ENCODE measurements around the gene PROX2. TPM values are rescaled to one million over a fixed set of nuclear protein-coding genes. Genes with fewer than 3 reads are reported as not detected.

PROX2 gene
- total and polyA plus RNA-seq, 9 of the 15 experiments (the other 6 are each of a cell fraction or from before 2014, with no cell fraction given) = not detected

- TF ChIP-seq MCM7 (IDR thresholded peaks at IDR 0.05) (no peak), CREBBP (IDR thresholded peaks at IDR 0.05; ENCODE audit: low read depth, low read length) (no peak), HDAC2 (IDR thresholded peaks at IDR 0.05) (no peak), RNF2 (IDR thresholded peaks at IDR 0.05) (no peak), ZNF347 (CRISPR knock-in tag; IDR thresholded peaks at IDR 0.05; ENCODE audit: low read depth) (no peak), ZFX (CRISPR knock-in tag; IDR thresholded peaks at IDR 0.05) (no peak), MTA2 (IDR thresholded peaks at IDR 0.05; ENCODE audit: low read depth) (no peak), POLR2AphosphoS5 (IDR thresholded peaks at IDR 0.05; ENCODE audit: control insufficient read depth, insufficient read depth, low read depth, low read length) (no peak), SNAPC5 (CRISPR knock-in tag; IDR thresholded peaks at IDR 0.05) (no peak)
- TF ChIP-seq, protein P1, sequence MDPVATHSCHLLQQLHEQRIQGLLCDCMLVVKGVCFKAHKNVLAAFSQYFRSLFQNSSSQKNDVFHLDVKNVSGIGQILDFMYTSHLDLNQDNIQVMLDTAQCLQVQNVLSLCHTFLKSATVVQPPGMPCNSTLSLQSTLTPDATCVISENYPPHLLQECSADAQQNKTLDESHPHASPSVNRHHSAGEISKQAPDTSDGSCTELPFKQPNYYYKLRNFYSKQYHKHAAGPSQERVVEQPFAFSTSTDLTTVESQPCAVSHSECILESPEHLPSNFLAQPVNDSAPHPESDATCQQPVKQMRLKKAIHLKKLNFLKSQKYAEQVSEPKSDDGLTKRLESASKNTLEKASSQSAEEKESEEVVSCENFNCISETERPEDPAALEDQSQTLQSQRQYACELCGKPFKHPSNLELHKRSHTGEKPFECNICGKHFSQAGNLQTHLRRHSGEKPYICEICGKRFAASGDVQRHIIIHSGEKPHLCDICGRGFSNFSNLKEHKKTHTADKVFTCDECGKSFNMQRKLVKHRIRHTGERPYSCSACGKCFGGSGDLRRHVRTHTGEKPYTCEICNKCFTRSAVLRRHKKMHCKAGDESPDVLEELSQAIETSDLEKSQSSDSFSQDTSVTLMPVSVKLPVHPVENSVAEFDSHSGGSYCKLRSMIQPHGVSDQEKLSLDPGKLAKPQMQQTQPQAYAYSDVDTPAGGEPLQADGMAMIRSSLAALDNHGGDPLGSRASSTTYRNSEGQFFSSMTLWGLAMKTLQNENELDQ (CRISPR knock-in tag; IDR thresholded peaks at IDR 0.05; ENCODE audit: borderline replicate concordance) = no peak
These were observed 22.7 kb upstream of the PROX2 start (continued) for GRCh38 chr14:74898694-74899093.

DNA sequence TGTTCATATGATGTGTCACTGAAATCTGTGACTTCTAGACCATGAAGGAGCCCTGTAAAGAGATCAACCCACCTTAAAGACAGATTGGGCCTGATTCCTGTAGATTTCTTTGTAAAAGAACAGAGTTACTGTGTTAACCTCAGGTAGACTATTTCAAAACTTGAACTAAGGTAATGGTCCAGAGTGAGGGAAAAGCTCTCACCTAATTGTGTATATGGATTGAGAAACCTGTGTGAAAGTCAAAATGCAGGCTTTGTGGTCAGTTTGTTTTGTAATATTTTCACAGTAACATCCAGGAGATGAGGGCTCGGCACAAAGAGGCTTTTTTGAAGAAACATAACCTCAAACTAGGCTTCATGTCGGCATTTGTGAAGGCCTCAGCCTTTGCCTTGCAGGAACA, 22.1 kb upstream of the PROX2 start:
- FAIRE-seq = no peak
- no peak overlapping the region for H3K9ac ChIP-seq (ENCODE audit: insufficient read depth in 1 of 2, low read depth in 2 of 2, low read length in 2 of 2)

More for the DNA sequence above, 22.1 kb upstream of the PROX2 start:
- H3K4me1 ChIP-seq (replicated peaks in 1 of 2; ENCODE audit: control insufficient read depth in 2 of 2, insufficient read depth in 2 of 2, low read length in 2 of 2) = no peaks in the 10 kb centered on the region; a peak in 1 of 5 replicates
- no peak for TF ChIP-seq ZNF444 (CRISPR knock-in tag; IDR thresholded peaks at IDR 0.05)
- no peak for TF ChIP-seq CBX5 (IDR thresholded peaks at IDR 0.05; ENCODE audit: borderline replicate concordance, low read depth)
- TF ChIP-seq TCF3 (CRISPR knock-in tag; IDR thresholded peaks at IDR 0.05) = no peak
- H3K27ac ChIP-seq (ENCODE audit: extremely low read depth, low read depth, low read length) = no peak overlapping the region
- H3K9me3 ChIP-seq (replicated peaks; ENCODE audit: control insufficient read depth, insufficient read depth, low read depth, low read length) = no peaks in the 10 kb centered on the region
- H3K4me2 ChIP-seq (ENCODE audit: insufficient read depth, low read length) = no peak overlapping the region
- no peaks in the 10 kb centered on the region; the same call in 1 of the 2 replicates for H4K20me1 ChIP-seq (replicated peaks; ENCODE audit: control insufficient read depth, insufficient read depth, low read length)
- CTCF ChIA-PET (ENCODE audit: low intra/inter-chr PET ratio) = no interaction called here
- WGBS (ENCODE audit: insufficient coverage, low coverage, missing lambda C conversion rate) = 89% methylated on average over 2 of the region's 2 CpGs
- ATAC-seq (no peak), DNase-seq (ENCODE audit: extremely low read depth in 1 of 4, low spot score in 3 of 4) (no peak)
- no peak overlapping the region for H2AFZ ChIP-seq (ENCODE audit: low read depth, low read length)
- H3K79me2 ChIP-seq (ENCODE audit: control insufficient read depth, insufficient read depth, low read length) = no peaks in the 10 kb centered on the region
- no peaks in the 10 kb centered on the region for H3K9me1 ChIP-seq (ENCODE audit: control insufficient read depth, insufficient read depth, low read length)
- H3K36me3 ChIP-seq (ENCODE audit: control insufficient read depth, insufficient read depth, low read length) = peaks cover 98% of the 10 kb centered on the region
- H3K27me3 ChIP-seq (ENCODE audit: control insufficient read depth in 2 of 2, insufficient read depth in 2 of 2, low read length in 2 of 2) = no peaks in the 10 kb centered on the region
- intact Hi-C loops (cut with micrococcal nuclease) = no loop called here
- POLR2A ChIA-PET = interaction anchor here (0.6 to 1.6 kb wide), 2 partner anchors 10 to 1390 kb away, joined by 3 to 7 read pairs; no protein-coding TSS in a partner anchor
- in situ Hi-C loops (cut with MboI) = no loop called here
- no TSS peak for BruUV-seq (replicated peaks)
- H3K4me3 ChIP-seq = no peak overlapping the region
